WTC11 (cell line): ENCODE data around the gene WNT8A. TPM values are rescaled to one million over a fixed set of nuclear protein-coding genes. Genes with fewer than 3 reads are reported as not detected.

Experiments used
- ATAC-seq: fragments of 200-7000 bp; cut with Tn5 transposase; 2 replicates; pipeline ENCODE4 v1.10.0; 2021; ENCODE audit warnings: mild to moderate bottlenecking, moderate library complexity
- CTCF ChIA-PET: fragments of 300-600 bp; sonication (Branson Sonifier 250); formaldehyde crosslinking; loops from one replicate; lab custom pipeline; 2021; ENCODE audit warnings: antibody characterized with exemption; lab: Charles Lee
- POLR2A ChIA-PET: fragments of 350-600 bp; sonication (Branson Sonifier 250); formaldehyde crosslinking; loops from one replicate; lab custom pipeline; 2021; ENCODE audit warnings: antibody characterized with exemption; lab: Charles Lee
- DNase-seq: peaks from one replicate; pipeline ENCODE4 v3.0.0; 2021; ENCODE audit warnings: low spot score
- H3K27ac Mint-ChIP-seq: 2 replicates; pipeline ENCODE4 v1.8.0; 2021; ENCODE audit warnings: mixed read lengths
- H3K27me3 Mint-ChIP-seq: 2 replicates; pipeline ENCODE4 v1.8.0; 2021; ENCODE audit warnings: low read depth, mild to moderate bottlenecking, moderate library complexity, mixed read lengths
- H3K36me3 Mint-ChIP-seq: 2 replicates; pipeline ENCODE4 v1.8.0; 2021; ENCODE audit warnings: mixed read lengths
- H3K4me1 Mint-ChIP-seq: 2 replicates; pipeline ENCODE4 v1.8.0; 2022; ENCODE audit warnings: mixed read lengths
- H3K4me3 Mint-ChIP-seq: 2 replicates; pipeline ENCODE4 v1.8.0; 2021; ENCODE audit warnings: mild to moderate bottlenecking, moderate library complexity, mixed read lengths
- H3K9me3 Mint-ChIP-seq: 2 replicates; pipeline ENCODE4 v1.8.0; 2021; ENCODE audit warnings: mixed read lengths
- AFF4 ChIP-seq: sonication (generic); formaldehyde crosslinking; IDR thresholded peaks from 2 replicates; pipeline ENCODE4 v1.8.1; 2023; ENCODE audit warnings: mild to moderate bottlenecking, missing genetic modification reagents, borderline replicate concordance
- AR ChIP-seq: fragments of 250-450 bp; sonication (Bioruptor Pico); IDR thresholded peaks from 2 replicates; pipeline ENCODE4 v1.9.0; 2021; ENCODE audit warnings: mild to moderate bottlenecking
- CTCF ChIP-seq: fragments of 200-600 bp; IDR thresholded peaks from 2 replicates; pipeline ENCODE4 v1.8.0; 2022; ENCODE audit warnings: antibody characterized with exemption
- ERG ChIP-seq: fragments of 250-450 bp; sonication (Bioruptor Pico); IDR thresholded peaks from 2 replicates; pipeline ENCODE4 v1.8.0; 2021; ENCODE audit warnings: mild to moderate bottlenecking
- FOXJ3 ChIP-seq: sonication (generic); formaldehyde crosslinking; IDR thresholded peaks from 2 replicates; pipeline ENCODE4 v1.9.0; 2021; ENCODE audit warnings: missing genetic modification reagents, mild to moderate bottlenecking, borderline replicate concordance
- FOXP1 ChIP-seq: sonication (generic); formaldehyde crosslinking; IDR thresholded peaks from 2 replicates; pipeline ENCODE4 v1.8.0; 2022; ENCODE audit warnings: missing genetic modification reagents, mild to moderate bottlenecking, moderate library complexity, borderline replicate concordance
- HMGA2 ChIP-seq: fragments of 250-450 bp; sonication (Bioruptor Pico); IDR thresholded peaks from 2 replicates; pipeline ENCODE4 v1.4.0; 2021; ENCODE audit warnings: mild to moderate bottlenecking, moderate library complexity
- KAT7 ChIP-seq: sonication (generic); formaldehyde crosslinking; IDR thresholded peaks from 2 replicates; pipeline ENCODE4 v1.8.1; 2023; ENCODE audit warnings: missing genetic modification reagents, mild to moderate bottlenecking, borderline replicate concordance
- NFATC4 ChIP-seq: fragments of 250-450 bp; sonication (Bioruptor Pico); IDR thresholded peaks from 2 replicates; pipeline ENCODE4 v1.9.0; 2021; ENCODE audit warnings: mild to moderate bottlenecking
- RELA ChIP-seq: sonication (generic); formaldehyde crosslinking; IDR thresholded peaks from 2 replicates; pipeline ENCODE4 v1.8.1; 2022; ENCODE audit warnings: missing genetic modification reagents, mild to moderate bottlenecking, borderline replicate concordance
- TEAD1 ChIP-seq: sonication (generic); formaldehyde crosslinking; IDR thresholded peaks from 2 replicates; pipeline ENCODE4 v1.8.0; 2022; ENCODE audit warnings: mild to moderate bottlenecking, missing genetic modification reagents
- TP53 ChIP-seq: sonication (generic); formaldehyde crosslinking; IDR thresholded peaks from 2 replicates; pipeline ENCODE4 v1.8.1; 2023; ENCODE audit warnings: mild to moderate bottlenecking, missing genetic modification reagents
- USF1 ChIP-seq: sonication (generic); formaldehyde crosslinking; IDR thresholded peaks from 2 replicates; pipeline ENCODE4 v1.8.0; 2022; ENCODE audit warnings: mild to moderate bottlenecking, missing genetic modification reagents
- ZNF121 ChIP-seq: sonication (generic); formaldehyde crosslinking; IDR thresholded peaks from 2 replicates; pipeline ENCODE4 v1.8.0; 2023; ENCODE audit warnings: missing genetic modification reagents
- ZNF263 ChIP-seq: sonication (generic); formaldehyde crosslinking; IDR thresholded peaks from 2 replicates; pipeline ENCODE4 v1.8.1; 2022; ENCODE audit warnings: low read depth, mild to moderate bottlenecking, moderate library complexity, missing genetic modification reagents
- ZNF425 ChIP-seq: fragments of 250-450 bp; sonication (Bioruptor Pico); conservative IDR thresholded peaks from 2 replicates; pipeline ENCODE4 v1.9.0; 2021; ENCODE audit warnings: mild to moderate bottlenecking
- total RNA-seq: library from RNA; stranded (reverse); gene quantifications from 3 replicates; pipeline ENCODE4 v1.2.3, GENCODE V29; 2021

Gene WNT8A
- total RNA-seq, 1 experiment from 2014 or later = not detected

- H3K4me3 Mint-ChIP-seq = no peak overlapping the region
- ATAC-seq (peak; percentile 57), DNase-seq (peak; percentile 62)
- peaks cover 25% of the 10 kb centered on the region for H3K4me1 Mint-ChIP-seq
- ChIA-PET CTCF (interaction anchor here (0.6 to 5.3 kb wide), 38 partner anchors 10 to 1086 kb away, joined by 3 to 74 read pairs (median 5); no protein-coding TSS in a partner anchor), POLR2A (interaction anchor here (0.6 kb wide), 1 partner anchor 178 kb away, joined by 3 read pairs; the partner anchor contains the start of gene CDC23)
- H3K36me3 Mint-ChIP-seq = no peaks in the 10 kb centered on the region
- H3K9me3 Mint-ChIP-seq = no peaks in the 10 kb centered on the region
- no peaks in the 10 kb centered on the region for H3K27me3 Mint-ChIP-seq
- TF ChIP-seq CTCF (peak; percentile 59), FOXP1 (no peak), AFF4 (no peak), ZNF121 (0 out of 2 replicates have a peak, but pooled peaks have one; percentile 17), TEAD1 (CRISPR knock-in tag) (no peak)
- no peak overlapping the region for H3K27ac Mint-ChIP-seq
Measured at GRCh38 chr5:138035605-138036537, 48.0 kb upstream of the WNT8A start.

- peaks cover 13% of the 10 kb centered on the region for H3K4me1 Mint-ChIP-seq
- no peak overlapping the region for H3K27ac Mint-ChIP-seq
- ATAC-seq = no peak
- no peak for DNase-seq
- TF ChIP-seq KAT7 (CRISPR knock-in tag) (no peak), NFATC4 (CRISPR knock-in tag) (no peak), ZNF425 (no peak), ERG (CRISPR knock-in tag) (no peak), TP53 (CRISPR knock-in tag) (no peak), USF1 (no peak), HMGA2 (CRISPR knock-in tag) (no peak), AR (CRISPR knock-in tag) (no peak), ZNF263 (CRISPR knock-in tag) (no peak), RELA (no peak), FOXJ3 (no peak)
- TF ChIP-seq, all 79 proteins: peak for 0
- ChIA-PET CTCF (interaction anchor here (1.8 to 5.3 kb wide), 6 partner anchors 11 to 96 kb away, joined by 6 to 74 read pairs (median 22); no protein-coding TSS in a partner anchor), POLR2A (no interaction called here)
- Mint-ChIP-seq H3K9me3 (no peaks in the 10 kb centered on the region), H3K27me3 (no peaks in the 10 kb centered on the region; the same call in 1 of the 2 replicates), H3K36me3 (no peaks in the 10 kb centered on the region), H3K4me3 (no peak overlapping the region)
Measured at GRCh38 chr5:138037271-138037670, 46.6 kb upstream of the WNT8A start.
